H1 (cell line): ENCODE data around the gene EXD2. TPM values are rescaled to one million over a fixed set of nuclear protein-coding genes. Genes with fewer than 3 reads are reported as not detected.

Experiments
- ASH2L ChIP-seq: fragments of 200-600, 300-600 bp; sonication (generic); IDR thresholded peaks from one replicate; pipeline ENCODE4 v1.7.1; 2017; ENCODE audit warnings: low read length
- CBX5 ChIP-seq: fragments of 300-800, 300-1000 bp; sonication (generic); IDR thresholded peaks from 2 replicates; pipeline ENCODE4 v1.7.1; 2016; ENCODE audit warnings: antibody characterized with exemption, low read length, low read depth
- CEBPB ChIP-seq: IDR thresholded peaks from 2 replicates; pipeline ENCODE4 v1.6.1; 2012; ENCODE audit warnings: low read depth, low read length
- CHD1 ChIP-seq: IDR thresholded peaks from 2 replicates; pipeline ENCODE4 v1.6.1; 2012; ENCODE audit warnings: low read depth, low read length, improper control_type of control experiment
- EP300 ChIP-seq, 2 experiments: IDR thresholded peaks; 1 replicate in 1 of 2; 2 replicates in 1 of 2; pipeline ENCODE4 v1.6.1; 2011 to 2012; ENCODE audit warnings: low read depth in 2 of 2, low read length in 2 of 2, mild to moderate bottlenecking in 2 of 2, borderline replicate concordance in 1 of 2, inconsistent platforms in 1 of 2, moderate library complexity in 1 of 2
- HDAC2 ChIP-seq, 2 experiments: fragments of 300-600 bp in 1 of 2; sonication (generic) in 1 of 2; IDR thresholded peaks; 2 replicates each; pipeline ENCODE4 v1.6.1; 2011 to 2012; ENCODE audit warnings: low read depth in 2 of 2, low read length in 2 of 2, mild to moderate bottlenecking in 2 of 2, moderate library complexity in 2 of 2, borderline replicate concordance in 1 of 2, inconsistent platforms in 1 of 2
- HDAC6 ChIP-seq: IDR thresholded peaks from one replicate; pipeline ENCODE4 v1.7.1; 2012; ENCODE audit warnings: low read depth, mild to moderate bottlenecking, inconsistent platforms, low read length, moderate library complexity
- JUN ChIP-seq: IDR thresholded peaks from 2 replicates; pipeline ENCODE4 v1.6.1; 2011; ENCODE audit warnings: low read depth, mild to moderate bottlenecking, improper control_type of control experiment, low read length
- JUND ChIP-seq: IDR thresholded peaks from 2 replicates; pipeline ENCODE4 v1.6.1; 2011; ENCODE audit warnings: mild to moderate bottlenecking, improper control_type of control experiment, low read length
- KDM5A ChIP-seq: fragments of 200-600 bp; IDR thresholded peaks from 2 replicates; pipeline ENCODE4 v1.7.1; 2012; ENCODE audit warnings: mild to moderate bottlenecking, low read length, inconsistent platforms, mixed read lengths
- MAFK ChIP-seq: IDR thresholded peaks from 2 replicates; pipeline ENCODE4 v1.6.1; 2012; ENCODE audit warnings: low read depth, mild to moderate bottlenecking, improper control_type of control experiment, low read length
- MAX ChIP-seq: IDR thresholded peaks from 2 replicates; pipeline ENCODE4 v1.6.1; 2012; ENCODE audit warnings: inconsistent platforms
- RAD21 ChIP-seq, 2 experiments: IDR thresholded peaks in 1 of 2; conservative IDR thresholded peaks in 1 of 2; 2 replicates each; pipeline ENCODE4 v1.6.1; 2011; ENCODE audit warnings: low read depth in 2 of 2, low read length in 2 of 2, improper control_type of control experiment in 1 of 2, inconsistent platforms in 1 of 2, mild to moderate bottlenecking in 1 of 2, moderate library complexity in 1 of 2
- RXRA ChIP-seq: IDR thresholded peaks from 2 replicates; pipeline ENCODE4 v1.6.1; 2011; ENCODE audit warnings: low read depth, mild to moderate bottlenecking, low read length, moderate library complexity; ENCODE audit not compliant: insufficient read depth
- SIN3A ChIP-seq, 2 experiments: IDR thresholded peaks in 1 of 2; conservative IDR thresholded peaks in 1 of 2; 2 replicates each; pipeline ENCODE4 v1.6.1; 2011 to 2012; ENCODE audit warnings: low read length in 2 of 2, improper control_type of control experiment in 1 of 2, low read depth in 1 of 2, mild to moderate bottlenecking in 1 of 2
- SP1 ChIP-seq: IDR thresholded peaks from 2 replicates; pipeline ENCODE4 v1.6.1; 2011; ENCODE audit warnings: low read depth, low read length
- SP4 ChIP-seq: IDR thresholded peaks from 2 replicates; pipeline ENCODE4 v1.6.1; 2012; ENCODE audit warnings: low read length, inconsistent platforms
- TAF1 ChIP-seq: IDR thresholded peaks from 2 replicates; pipeline ENCODE4 v1.6.1; 2011; ENCODE audit warnings: mild to moderate bottlenecking, low read depth, low read length
- TAF7 ChIP-seq: optimal IDR thresholded peaks from 2 replicates; pipeline ENCODE3; 2011; ENCODE audit warnings: low read depth, mild to moderate bottlenecking, inconsistent platforms, low read length, moderate library complexity, borderline replicate concordance
- TCF12 ChIP-seq: IDR thresholded peaks from 2 replicates; pipeline ENCODE4 v1.6.1; 2011; ENCODE audit warnings: low read depth, mild to moderate bottlenecking, low read length
- TEAD4 ChIP-seq: IDR thresholded peaks from 2 replicates; pipeline ENCODE4 v1.6.1; 2012; ENCODE audit warnings: low read depth, low read length, inconsistent platforms, mixed read lengths
- ZNF274 ChIP-seq: IDR thresholded peaks from 2 replicates; pipeline ENCODE4 v1.7.0; 2012; ENCODE audit warnings: low read length, borderline replicate concordance; ENCODE audit errors: extremely low read depth
- polyA plus RNA-seq, 7 experiments: library from polyadenylated mRNA; depleted of rRNA in 3 of 7; stranded (reverse) in 5 of 7; unstranded in 2 of 7; fragments of >200 nt in 5 of 7; fragments of 200-250 nt in 2 of 7; gene quantifications; 1 replicate in 5 of 7; 2 replicates in 1 of 7; 4 replicates in 1 of 7; pipeline versions ENCODE4 v1.2.1 to v1.2.3, GENCODE V29; 2011 to 2013; ENCODE audit warnings: missing spikeins in 2 of 7, mixed read lengths in 2 of 7
- total RNA-seq: library from RNA; stranded (reverse); fragmentation: NEBNext Ultra II Directional; extraction: Animal tissue kit (Norgen Biotek cat#: 25700); gene quantifications from 2 replicates; pipeline ENCODE4 v1.2.1, GENCODE V29; 2021

Gene EXD2
- total and polyA plus RNA-seq, 2 of the 8 experiments (the other 6 are each of a cell fraction or from before 2014, with no cell fraction given): 11.9 to 25.9 TPM

- 0 out of 2 replicates have a peak, but pooled peaks have one; percentile 48 for TF ChIP-seq TCF12
- peak; percentile 56 for TF ChIP-seq ASH2L
- peak; percentile 31 to 72; a peak in 1 of 4 replicates for TF ChIP-seq SIN3A (conservative IDR thresholded peaks at IDR 0.05 in 1 of 2, IDR thresholded peaks at IDR 0.05 in 1 of 2; ENCODE audit: low read depth in 1 of 2, low read length in 2 of 2)
- no peak for TF ChIP-seq JUND
- TF ChIP-seq TEAD4: no peak
- no peak for TF ChIP-seq RXRA
- peak; percentile 70 for TF ChIP-seq MAX
- no peak for TF ChIP-seq HDAC6
- no peak for TF ChIP-seq EP300 (IDR thresholded peaks at IDR 0.05; ENCODE audit: borderline replicate concordance in 1 of 2, low read depth in 2 of 2, low read length in 2 of 2)
- TF ChIP-seq RAD21 (IDR thresholded peaks at IDR 0.05 in 1 of 2, conservative IDR thresholded peaks at IDR 0.05 in 1 of 2; ENCODE audit: low read depth in 2 of 2, low read length in 2 of 2): peak; percentile 43 to 60; a peak in 3 of 4 replicates
- no peak; a peak in 1 of 4 replicates for TF ChIP-seq HDAC2 (IDR thresholded peaks at IDR 0.05; ENCODE audit: borderline replicate concordance in 1 of 2, low read depth in 2 of 2, low read length in 2 of 2)
- TF ChIP-seq JUN: no peak
- TF ChIP-seq CHD1: no peak
- no peak for TF ChIP-seq CBX5
- TF ChIP-seq TAF1: no peak
- no peak for TF ChIP-seq CEBPB
- TF ChIP-seq ZNF274: no peak
- no peak for TF ChIP-seq TAF7
- no peak for TF ChIP-seq KDM5A
- no peak for TF ChIP-seq SP4
- no peak for TF ChIP-seq MAFK
- no peak for TF ChIP-seq SP1
Measured at GRCh38 chr14:69260861-69261564, 69.7 kb downstream of the EXD2 start (continued).
